HepG2 (cell line): ENCODE data around the gene NR1H3. TPM values are rescaled to one million over a fixed set of nuclear protein-coding genes. Genes with fewer than 3 reads are reported as not detected.

ENCODE experiments used
- CREB1 ChIP-seq, 2 experiments: fragments of 450-650 bp in 1 of 2; IDR thresholded peaks; 2 replicates each; pipeline ENCODE4 v1.6.1; 2016 to 2017; ENCODE audit warnings: control low read depth in 1 of 2, mild to moderate bottlenecking in 1 of 2, missing compliant biosample characterization in 1 of 2, missing genetic modification characterization in 1 of 2
- CTCF ChIP-seq: sonication (generic); formaldehyde crosslinking; IDR thresholded peaks from 2 replicates; pipeline ENCODE4 v1.5.0; 2020; ENCODE audit warnings: mild to moderate bottlenecking, missing genetic modification reagents, moderate library complexity
- FLYWCH1 ChIP-seq: sonication (generic); formaldehyde crosslinking; IDR thresholded peaks from 2 replicates; pipeline ENCODE4 v1.8.1; 2023; ENCODE audit warnings: mild to moderate bottlenecking, missing genetic modification reagents
- FOSL2 ChIP-seq: sonication (generic); formaldehyde crosslinking; IDR thresholded peaks from 2 replicates; pipeline ENCODE4 v1.4.0; 2020; ENCODE audit warnings: missing genetic modification reagents
- FOXA3 ChIP-seq: IDR thresholded peaks from 2 replicates; pipeline ENCODE4 v1.6.1; 2016; ENCODE audit warnings: missing genetic modification reagents, missing compliant biosample characterization
- FOXK1 ChIP-seq: sonication (generic); formaldehyde crosslinking; IDR thresholded peaks from 2 replicates; pipeline ENCODE4 v1.4.0; 2020; ENCODE audit warnings: low read depth, missing genetic modification reagents, borderline replicate concordance
- GABPB1 ChIP-seq: IDR thresholded peaks from 2 replicates; pipeline ENCODE4 v1.6.1; 2016; ENCODE audit warnings: mild to moderate bottlenecking, missing genetic modification reagents, moderate library complexity, missing compliant biosample characterization
- GATAD2A ChIP-seq: IDR thresholded peaks from 2 replicates; pipeline ENCODE4 v1.6.1; 2016
- HDAC2 ChIP-seq: sonication (generic); formaldehyde crosslinking; IDR thresholded peaks from 2 replicates; pipeline ENCODE4 v1.4.0; 2020; ENCODE audit warnings: missing genetic modification reagents
- HMG20A ChIP-seq: IDR thresholded peaks from 2 replicates; pipeline ENCODE4 v1.6.1; 2016; ENCODE audit warnings: borderline replicate concordance
- ISL2 ChIP-seq: sonication (generic); formaldehyde crosslinking; IDR thresholded peaks from 2 replicates; pipeline ENCODE4 v1.5.0; 2020; ENCODE audit warnings: missing genetic modification reagents
- KLF16 ChIP-seq, 2 experiments: sonication (generic) in 1 of 2; formaldehyde crosslinking in 1 of 2; IDR thresholded peaks; 2 replicates each; pipeline versions ENCODE4 v1.6.1 to v1.8.0; 2016 to 2023; ENCODE audit warnings: missing genetic modification reagents in 2 of 2, missing compliant biosample characterization in 1 of 2
- MED1 ChIP-seq: sonication (generic); formaldehyde crosslinking; IDR thresholded peaks from 2 replicates; pipeline ENCODE4 v1.4.0; 2020; ENCODE audit warnings: missing genetic modification reagents
- NR2F1 ChIP-seq, 2 experiments: fragments of 450-650 bp in 1 of 2; formaldehyde crosslinking in 1 of 2; IDR thresholded peaks; 2 replicates each; pipeline versions ENCODE4 v1.5.0 to v1.6.1; 2016 to 2020; ENCODE audit warnings: mild to moderate bottlenecking in 1 of 2, missing compliant biosample characterization in 1 of 2, missing genetic modification reagents in 1 of 2, moderate library complexity in 1 of 2
- NR2F6 ChIP-seq, 2 experiments: IDR thresholded peaks; 2 replicates each; pipeline ENCODE4 v1.6.1; 2016; ENCODE audit warnings: antibody characterized with exemption in 1 of 2, mild to moderate bottlenecking in 1 of 2
- PITX1 ChIP-seq: sonication (generic); formaldehyde crosslinking; IDR thresholded peaks from 2 replicates; pipeline ENCODE4 v1.5.1; 2020; ENCODE audit warnings: mild to moderate bottlenecking, missing genetic modification reagents
- PPARG ChIP-seq: conservative IDR thresholded peaks from 2 replicates; pipeline ENCODE4 v1.6.1; 2016; ENCODE audit warnings: missing biosample characterization, missing genetic modification reagents
- RFXAP ChIP-seq: sonication (generic); formaldehyde crosslinking; IDR thresholded peaks from 2 replicates; pipeline ENCODE4 v1.4.0; 2020; ENCODE audit warnings: missing genetic modification reagents, borderline replicate concordance
- SIX1 ChIP-seq: sonication (generic); formaldehyde crosslinking; IDR thresholded peaks from 2 replicates; pipeline ENCODE4 v1.4.0; 2020; ENCODE audit warnings: missing genetic modification reagents, borderline replicate concordance
- SIX4 ChIP-seq: sonication (generic); formaldehyde crosslinking; IDR thresholded peaks from 2 replicates; pipeline ENCODE4 v1.4.0; 2020; ENCODE audit warnings: missing genetic modification reagents
- TARDBP ChIP-seq: sonication (generic); formaldehyde crosslinking; IDR thresholded peaks from 2 replicates; pipeline ENCODE4 v1.8.0; 2022; ENCODE audit warnings: mild to moderate bottlenecking, missing genetic modification reagents
- TFDP2 ChIP-seq: sonication (generic); formaldehyde crosslinking; IDR thresholded peaks from 2 replicates; pipeline ENCODE4 v1.4.0; 2020; ENCODE audit warnings: missing genetic modification reagents
- XRCC5 ChIP-seq: fragments of 200-400 bp; formaldehyde crosslinking; optimal IDR thresholded peaks from 2 replicates; pipeline ENCODE3; 2017; ENCODE audit warnings: mild to moderate bottlenecking, low read length
- ZMAT5 ChIP-seq: sonication (generic); formaldehyde crosslinking; IDR thresholded peaks from 2 replicates; pipeline ENCODE4 v1.5.0; 2020; ENCODE audit warnings: mild to moderate bottlenecking, low read depth, missing genetic modification reagents, borderline replicate concordance
- ZNF549 ChIP-seq: sonication (generic); formaldehyde crosslinking; IDR thresholded peaks from 2 replicates; pipeline ENCODE4 v1.5.0; 2020; ENCODE audit warnings: missing genetic modification reagents
- ZNF619 ChIP-seq: sonication (generic); formaldehyde crosslinking; IDR thresholded peaks from 2 replicates; pipeline ENCODE4 v1.4.0; 2020; ENCODE audit warnings: mild to moderate bottlenecking, missing genetic modification reagents
- ZNF7 ChIP-seq: IDR thresholded peaks from 2 replicates; pipeline ENCODE4 v1.6.1; 2016; ENCODE audit warnings: missing biosample characterization, missing genetic modification reagents
- ZNF749 ChIP-seq: sonication (generic); formaldehyde crosslinking; IDR thresholded peaks from 2 replicates; pipeline ENCODE4 v1.8.0; 2022; ENCODE audit warnings: mild to moderate bottlenecking, missing genetic modification reagents, moderate library complexity, borderline replicate concordance
- ZSCAN22 ChIP-seq: sonication (generic); formaldehyde crosslinking; IDR thresholded peaks from 2 replicates; pipeline ENCODE4 v1.4.0; 2020; ENCODE audit warnings: mild to moderate bottlenecking, missing genetic modification reagents
- polyA plus RNA-seq, 8 experiments: library from polyadenylated mRNA; depleted of rRNA in 3 of 8; stranded (reverse) in 7 of 8; unstranded in 1 of 8; fragments of >200 nt; fragmentation: Illumina TruSeq in 4 of 8; extraction: Trizol in 4 of 8; gene quantifications; 2 replicates each; pipeline versions ENCODE4 v1.2.1 to v1.2.3, GENCODE V29; 2011 to 2016; ENCODE audit warnings: low read depth in 4 of 8, missing spikeins in 1 of 8, mixed read lengths in 1 of 8; ENCODE audit not compliant: insufficient read depth in 1 of 8
- total RNA-seq, 5 experiments: library from RNA; depleted of rRNA; stranded (reverse); fragments of >200 nt; fragmentation: Illumina TruSeq; extraction: Trizol; gene quantifications; 2 replicates each; pipeline ENCODE4 v1.2.3, GENCODE V29; 2016; ENCODE audit warnings: low read depth in 1 of 5

NR1H3 gene
- total and polyA plus RNA-seq, 2 of the 13 experiments (the other 11 are each of a cell fraction or from before 2014, with no cell fraction given), result 41.8 to 102 TPM

GRCh38 chr11:47216121-47216798, 41.5 kb upstream of the NR1H3 start (continued):
- TF ChIP-seq CREB1 (IDR thresholded peaks at IDR 0.05) (no peak), CREB1 (CRISPR knock-in tag; IDR thresholded peaks at IDR 0.05) (0 out of 2 replicates have a peak, but pooled peaks have one; percentile 31), ISL2 (CRISPR knock-in tag) (no peak; the same call in 1 of the 2 replicates), TFDP2 (0 out of 2 replicates have a peak, but pooled peaks have one; percentile 25), ZNF749 (CRISPR knock-in tag) (no peak), FOSL2 (CRISPR knock-in tag) (peak; percentile 74), HDAC2 (CRISPR knock-in tag) (peak; percentile 64; the same call in 1 of the 2 replicates), ZMAT5 (CRISPR knock-in tag) (no peak), HMG20A (peak; percentile 62; the same call in 1 of the 2 replicates), KLF16 (CRISPR knock-in tag; IDR thresholded peaks at IDR 0.05) (peak in 1 of 2 experiments; percentile 49; a peak in 1 of 4 replicates), GATAD2A (CRISPR knock-in tag) (peak; percentile 82; the same call in 1 of the 2 replicates), PITX1 (0 out of 2 replicates have a peak, but pooled peaks have one; percentile 23), SIX4 (no peak), ZNF549 (CRISPR knock-in tag) (peak; percentile 97), RFXAP (CRISPR knock-in tag) (no peak), TARDBP (CRISPR knock-in tag) (no peak; the same call in 1 of the 2 replicates), MED1 (CRISPR knock-in tag) (peak; percentile 53), SIX1 (no peak), NR2F1 (CRISPR knock-in tag; IDR thresholded peaks at IDR 0.05) (no peak; a peak in 1 of 4 replicates), NR2F6 (IDR thresholded peaks at IDR 0.05) (peak; percentile 65), NR2F6 (CRISPR knock-in tag; IDR thresholded peaks at IDR 0.05) (peak; percentile 56; the same call in 1 of the 2 replicates), FLYWCH1 (CRISPR knock-in tag) (no peak), ZNF619 (peak; percentile 46; the same call in 1 of the 2 replicates), ZNF7 (CRISPR knock-in tag) (no peak), FOXA3 (CRISPR knock-in tag) (peak; percentile 60), ZSCAN22 (CRISPR knock-in tag) (no peak), FOXK1 (CRISPR knock-in tag) (peak; percentile 81; the same call in 1 of the 2 replicates), PPARG (peak; percentile 86), CTCF (CRISPR knock-in tag) (peak; percentile 59), GABPB1 (peak; percentile 33; the same call in 1 of the 2 replicates), XRCC5 (peak; percentile 60)
